Measurements from ENCODE around the gene CNN1. TPM values are rescaled to one million over a fixed set of nuclear protein-coding genes. Genes with fewer than 3 reads are reported as not detected.
"Not testable (repeated sequence)": the region's sequence is repeated elsewhere in the genome, so short reads cannot be mapped to it uniquely, and the experiment has no call there.

CNN1 gene
- polyA plus RNA-seq, 2 of the 4 experiments (the other 2 are of a cell fraction) = 0.62 to 0.96 TPM

- TF ChIP-seq NPAS2 (CRISPR knock-in tag; IDR thresholded peaks at IDR 0.05; ENCODE audit: borderline replicate concordance) (no peak), ZNF302 (CRISPR knock-in tag; IDR thresholded peaks at IDR 0.05) (no peak), RNF2 (IDR thresholded peaks at IDR 0.05; ENCODE audit: borderline replicate concordance, low read depth) (no peak), EP300 (IDR thresholded peaks at IDR 0.05) (no peak), FOSL2 (IDR thresholded peaks at IDR 0.05) (no peak), FOSL2 (CRISPR knock-in tag; IDR thresholded peaks at IDR 0.05) (no peak), MAZ (IDR thresholded peaks at IDR 0.05; ENCODE audit: borderline replicate concordance, low read depth, low read length) (no peak), MYC (IDR thresholded peaks at IDR 0.05; ENCODE audit: borderline replicate concordance, low read length) (no peak), KDM1A (IDR thresholded peaks at IDR 0.05; ENCODE audit: low read depth) (no peak)
Measured at GRCh38 chr19:11597202-11598102, 58.8 kb downstream of the CNN1 start, which contains the start of gene ZNF627 (continued).

- Histone ChIP-seq H3K9me3 (peaks cover 15% of the 10 kb centered on the region; the same call in 1 of the 3 replicates), H3K4me1 (no peaks in the 10 kb centered on the region), H3K4me2 (peak overlapping the region; percentile 66), H3K4me3 (peak overlapping the region; percentile 57), H3K27ac (peak overlapping the region; percentile 87 to 100)
- DNase-seq (ENCODE audit: low read depth in 1 of 2, low spot score in 1 of 2) (no peak), ATAC-seq (no peak), FAIRE-seq (no peak)
- TF ChIP-seq RARB (CRISPR knock-in tag; IDR thresholded peaks at IDR 0.05) = no peak
- no peak for TF ChIP-seq KDM1A (IDR thresholded peaks at IDR 0.05; ENCODE audit: low read depth)
- TF ChIP-seq, protein P1, sequence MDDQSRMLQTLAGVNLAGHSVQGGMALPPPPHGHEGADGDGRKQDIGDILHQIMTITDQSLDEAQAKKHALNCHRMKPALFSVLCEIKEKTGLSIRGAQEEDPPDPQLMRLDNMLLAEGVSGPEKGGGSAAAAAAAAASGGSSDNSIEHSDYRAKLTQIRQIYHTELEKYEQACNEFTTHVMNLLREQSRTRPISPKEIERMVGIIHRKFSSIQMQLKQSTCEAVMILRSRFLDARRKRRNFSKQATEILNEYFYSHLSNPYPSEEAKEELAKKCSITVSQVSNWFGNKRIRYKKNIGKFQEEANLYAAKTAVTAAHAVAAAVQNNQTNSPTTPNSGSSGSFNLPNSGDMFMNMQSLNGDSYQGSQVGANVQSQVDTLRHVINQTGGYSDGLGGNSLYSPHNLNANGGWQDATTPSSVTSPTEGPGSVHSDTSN (IDR thresholded peaks at IDR 0.05) = no peak
- TF ChIP-seq HEYL (CRISPR knock-in tag; IDR thresholded peaks at IDR 0.05) = no peak
- TF ChIP-seq RNF2 (IDR thresholded peaks at IDR 0.05; ENCODE audit: borderline replicate concordance, low read depth) = no peak
- TF ChIP-seq HDAC2 (IDR thresholded peaks at IDR 0.05) = no peak
- TF ChIP-seq, protein P2, sequence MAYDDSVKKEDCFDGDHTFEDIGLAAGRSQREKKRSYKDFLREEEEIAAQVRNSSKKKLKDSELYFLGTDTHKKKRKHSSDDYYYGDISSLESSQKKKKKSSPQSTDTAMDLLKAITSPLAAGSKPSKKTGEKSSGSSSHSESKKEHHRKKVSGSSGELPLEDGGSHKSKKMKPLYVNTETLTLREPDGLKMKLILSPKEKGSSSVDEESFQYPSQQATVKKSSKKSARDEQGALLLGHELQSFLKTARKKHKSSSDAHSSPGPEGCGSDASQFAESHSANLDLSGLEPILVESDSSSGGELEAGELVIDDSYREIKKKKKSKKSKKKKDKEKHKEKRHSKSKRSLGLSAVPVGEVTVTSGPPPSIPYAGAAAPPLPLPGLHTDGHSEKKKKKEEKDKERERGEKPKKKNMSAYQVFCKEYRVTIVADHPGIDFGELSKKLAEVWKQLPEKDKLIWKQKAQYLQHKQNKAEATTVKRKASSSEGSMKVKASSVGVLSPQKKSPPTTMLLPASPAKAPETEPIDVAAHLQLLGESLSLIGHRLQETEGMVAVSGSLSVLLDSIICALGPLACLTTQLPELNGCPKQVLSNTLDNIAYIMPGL (CRISPR knock-in tag; IDR thresholded peaks at IDR 0.05; ENCODE audit: borderline replicate concordance) = no peak
- no peak for TF ChIP-seq RAD21 (conservative IDR thresholded peaks at IDR 0.05 in 1 of 2, IDR thresholded peaks at IDR 0.05 in 1 of 2)
- TF ChIP-seq, protein P3, sequence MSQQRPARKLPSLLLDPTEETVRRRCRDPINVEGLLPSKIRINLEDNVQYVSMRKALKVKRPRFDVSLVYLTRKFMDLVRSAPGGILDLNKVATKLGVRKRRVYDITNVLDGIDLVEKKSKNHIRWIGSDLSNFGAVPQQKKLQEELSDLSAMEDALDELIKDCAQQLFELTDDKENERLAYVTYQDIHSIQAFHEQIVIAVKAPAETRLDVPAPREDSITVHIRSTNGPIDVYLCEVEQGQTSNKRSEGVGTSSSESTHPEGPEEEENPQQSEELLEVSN (IDR thresholded peaks at IDR 0.05; ENCODE audit: borderline replicate concordance, low read depth) = no peak
- TF ChIP-seq NPAS2 (CRISPR knock-in tag; IDR thresholded peaks at IDR 0.05; ENCODE audit: borderline replicate concordance) = no peak
- WGBS (ENCODE audit: missing lambda C conversion rate) = 83% methylated on average over 10 of the region's 10 CpGs
- CTCF ChIA-PET = no interaction called here
- POLR2A ChIA-PET = interaction anchor here (0.8 kb wide), 1 partner anchor 42 kb away, joined by 3 read pairs; no protein-coding TSS in a partner anchor
Measured at GRCh38 chr19:11598103-11598483, 59.4 kb downstream of the CNN1 start.

DNA sequence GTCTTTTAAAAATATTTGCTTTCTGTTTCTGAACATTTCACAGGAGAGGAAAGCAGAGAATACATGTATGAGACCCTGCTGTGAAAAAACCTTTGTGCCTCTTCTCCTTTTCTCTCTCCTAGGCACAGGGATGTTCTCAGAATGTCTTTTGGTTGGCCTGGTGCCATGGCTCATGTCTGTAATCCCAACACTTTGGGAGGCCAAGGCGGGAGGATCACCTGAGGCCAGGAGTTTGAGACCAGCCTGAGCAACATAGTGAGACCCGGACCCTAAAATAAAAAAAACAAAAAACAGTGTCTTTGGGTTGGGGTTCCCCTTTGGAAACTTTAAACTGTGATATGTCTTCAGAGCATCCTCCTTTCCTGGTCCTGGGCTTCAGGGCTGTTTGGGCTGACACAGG is 60.1 kb downstream of the CNN1 start:
- no peaks in the 10 kb centered on the region for H3K4me1 ChIP-seq
- DNase-seq (ENCODE audit: low read depth in 1 of 2, low spot score in 1 of 2) (no peak), FAIRE-seq (no peak), ATAC-seq (no peak)
- ChIA-PET CTCF (no interaction called here), POLR2A (no interaction called here)
- H3K9me3 ChIP-seq = peaks cover 17% of the 10 kb centered on the region; the same call in 1 of the 3 replicates
- H3K4me3 ChIP-seq = no peak overlapping the region
- 97% methylated on average over 2 of the region's 2 CpGs for WGBS (ENCODE audit: missing lambda C conversion rate)
- H3K4me2 ChIP-seq = no peak overlapping the region
- no peak for TF ChIP-seq RARB (CRISPR knock-in tag; IDR thresholded peaks at IDR 0.05)
- no peak for TF ChIP-seq HDAC2 (IDR thresholded peaks at IDR 0.05)
- TF ChIP-seq KDM5A (IDR thresholded peaks at IDR 0.05) = no peak
- no peak for TF ChIP-seq JUNB (IDR thresholded peaks at IDR 0.05)
- TF ChIP-seq CBX8 (IDR thresholded peaks at IDR 0.05) = no peak
- TF ChIP-seq PHF8 (IDR thresholded peaks at IDR 0.05; ENCODE audit: borderline replicate concordance, low read depth) = no peak
- TF ChIP-seq, protein P3 (IDR thresholded peaks at IDR 0.05; ENCODE audit: borderline replicate concordance, low read depth) = no peak
- no peak for TF ChIP-seq ZSCAN20 (CRISPR knock-in tag; IDR thresholded peaks at IDR 0.05)
- no peak for TF ChIP-seq GATA3 (IDR thresholded peaks at IDR 0.05; ENCODE audit: borderline replicate concordance)
- no peak for TF ChIP-seq FOSL2 (IDR thresholded peaks at IDR 0.05)
- no peak for TF ChIP-seq FOSL2 (CRISPR knock-in tag; IDR thresholded peaks at IDR 0.05)
- no peak for TF ChIP-seq BHLHE40 (IDR thresholded peaks at IDR 0.05; ENCODE audit: low read depth, low read length)
- TF ChIP-seq HOXB13 (CRISPR knock-in tag; IDR thresholded peaks at IDR 0.05; ENCODE audit: low read depth) = no peak
- no peak for TF ChIP-seq MAZ (IDR thresholded peaks at IDR 0.05; ENCODE audit: borderline replicate concordance, low read depth, low read length)
- TF ChIP-seq SREBF2 (IDR thresholded peaks at IDR 0.05) = no peak
- H3K27ac ChIP-seq = no peak overlapping the region

GRCh38 chr19:11599704-11600103 is 61.1 kb downstream of the CNN1 start:
- FAIRE-seq; CTCF ChIA-PET; H3K4me3 ChIP-seq; POLR2A ChIA-PET; H3K4me1 ChIP-seq; DNase-seq (ENCODE audit: low read depth in 1 of 2, low spot score in 1 of 2); ATAC-seq; H3K4me2 ChIP-seq; H3K27ac ChIP-seq: not testable (repeated sequence)
- 93% methylated on average over 6 of the region's 8 CpGs for WGBS (ENCODE audit: missing lambda C conversion rate)
- peaks cover 26% of the 10 kb centered on the region; the same call in 2 of the 3 replicates for H3K9me3 ChIP-seq

All from A549 (cell line).